SK-N-MC (cell line): Measurements from ENCODE around the gene EHMT2.
A peak's percentile ranks its signal among the peaks of the same experiment; 100 is the strongest.

Source experiments
- DNase-seq: peaks from one replicate; pipeline ENCODE4 v3.0.0-alpha.2; 2011; ENCODE audit warnings: low read depth, low spot score
- H3K27ac ChIP-seq: fragments of 200-600 bp; sonication (generic); 2 replicates; pipeline ENCODE4 v1.5.1; 2016; ENCODE audit warnings: mixed run types
- H3K36me3 ChIP-seq: fragments of 200-600 bp; sonication (generic); 2 replicates; pipeline ENCODE4 v1.6.1; 2017; ENCODE audit warnings: antibody characterized with exemption, low read length, mixed read lengths; ENCODE audit not compliant: insufficient read depth
- H3K4me3 ChIP-seq: fragments of 200-600 bp; sonication (generic); 2 replicates; pipeline ENCODE4 v1.5.1; 2016
- H3K9ac ChIP-seq: fragments of 200-600 bp; sonication (generic); 2 replicates; pipeline ENCODE4 v1.8.0; 2017; ENCODE audit warnings: mixed run types, mixed read lengths; ENCODE audit not compliant: insufficient read length
- H3K9me3 ChIP-seq: fragments of 200-600 bp; sonication (generic); 2 replicates; pipeline ENCODE4 v1.6.1; 2017; ENCODE audit warnings: low read depth, mild to moderate bottlenecking, antibody characterized with exemption, low read length, moderate library complexity, mixed read lengths
- EZH2 ChIP-seq: fragments of 200-600 bp; sonication (generic); IDR thresholded peaks from one replicate; pipeline ENCODE4 v1.6.1; 2017; ENCODE audit warnings: antibody characterized with exemption
- FOXP2 ChIP-seq: optimal IDR thresholded peaks from 2 replicates; pipeline ENCODE3; 2011; ENCODE audit warnings: mild to moderate bottlenecking, moderate library complexity; ENCODE audit not compliant: insufficient read depth; ENCODE audit errors: extremely low read length, control extremely low read depth
- POLR2AphosphoS5 ChIP-seq: IDR thresholded peaks from 2 replicates; pipeline ENCODE4 v1.6.1; 2012; ENCODE audit warnings: mild to moderate bottlenecking, low read depth, low read length, borderline replicate concordance

EHMT2 gene

DNA sequence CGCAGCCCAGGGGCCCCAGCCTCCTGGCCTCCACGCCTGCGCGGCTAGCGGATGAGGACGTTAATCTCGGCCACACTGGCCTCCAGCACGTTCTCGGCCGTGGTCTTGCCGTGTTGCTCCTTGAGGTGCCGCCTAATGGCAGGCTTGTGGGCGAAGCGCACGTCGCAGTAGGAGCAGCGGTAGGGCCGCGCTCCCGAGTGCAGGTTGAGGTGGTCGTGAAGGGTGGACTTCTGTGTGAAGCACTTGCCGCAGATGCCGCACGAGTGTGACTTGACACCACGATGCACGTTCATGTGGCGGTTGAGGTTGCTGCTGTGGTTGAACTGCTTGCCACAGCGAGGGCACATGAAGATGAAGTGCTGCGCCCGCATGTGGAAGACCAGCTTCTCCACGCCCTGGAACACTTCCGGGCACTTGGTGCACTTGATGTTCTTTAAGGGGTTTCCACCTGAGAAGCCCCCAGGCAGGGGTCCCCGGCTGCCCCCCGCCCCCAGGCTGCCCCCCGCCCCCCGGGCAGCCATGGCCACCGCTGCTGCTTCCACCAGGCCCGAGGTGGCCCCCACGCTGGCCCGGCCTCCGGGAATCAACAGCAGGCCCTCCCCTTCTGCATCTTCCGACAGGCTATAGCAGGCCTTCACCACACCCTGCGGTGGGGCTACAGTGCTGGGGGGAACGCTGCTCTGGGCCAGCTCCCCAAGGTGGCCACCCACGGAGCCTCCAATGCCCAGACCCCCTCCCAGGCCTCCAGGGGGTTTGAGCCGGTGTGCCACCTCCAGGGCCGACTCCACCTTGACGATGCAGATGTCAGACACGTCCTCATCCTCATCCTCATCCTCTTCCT, 2.6 kb upstream of the EHMT2 start:
- DNase-seq: no peak
- no peak overlapping the region for H3K4me3 ChIP-seq
- TF ChIP-seq POLR2AphosphoS5: no peak
- no peak for TF ChIP-seq EZH2
- TF ChIP-seq FOXP2: no peak
- H3K9me3 ChIP-seq: no peaks in the 10 kb centered on the region
- H3K9ac ChIP-seq: no peak overlapping the region
- H3K27ac ChIP-seq: peak overlapping the region; percentile 46
- peaks cover 12% of the 10 kb centered on the region for H3K36me3 ChIP-seq

DNA sequence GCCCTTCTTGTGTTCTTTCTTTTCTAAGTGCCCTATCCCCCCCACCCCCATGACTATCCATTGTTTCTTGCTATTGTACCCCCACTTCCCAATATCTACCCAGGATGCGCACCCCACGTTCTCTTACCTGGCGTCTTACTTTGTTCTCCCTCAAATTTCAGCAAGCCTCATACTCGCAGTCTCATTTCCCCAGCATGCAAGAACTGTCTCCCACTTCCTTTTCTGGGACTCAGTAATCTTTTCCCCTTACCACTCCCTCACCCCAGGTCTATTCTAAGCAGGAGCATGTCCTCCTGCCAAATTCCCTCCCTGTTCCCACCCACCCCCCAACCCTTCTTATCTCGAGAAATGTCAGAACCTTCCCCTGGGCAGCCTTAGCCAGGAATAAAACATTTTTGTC, 1.7 kb upstream of the EHMT2 start:
- no peak for TF ChIP-seq FOXP2
- TF ChIP-seq POLR2AphosphoS5: no peak
- TF ChIP-seq EZH2: no peak
- peaks cover 20% of the 10 kb centered on the region for H3K36me3 ChIP-seq
- H3K9ac ChIP-seq: no peak overlapping the region
- no peak for DNase-seq
- peak overlapping the region; percentile 46 for H3K27ac ChIP-seq
- H3K4me3 ChIP-seq: peak overlapping the region; percentile 97
- H3K9me3 ChIP-seq: no peaks in the 10 kb centered on the region

DNA sequence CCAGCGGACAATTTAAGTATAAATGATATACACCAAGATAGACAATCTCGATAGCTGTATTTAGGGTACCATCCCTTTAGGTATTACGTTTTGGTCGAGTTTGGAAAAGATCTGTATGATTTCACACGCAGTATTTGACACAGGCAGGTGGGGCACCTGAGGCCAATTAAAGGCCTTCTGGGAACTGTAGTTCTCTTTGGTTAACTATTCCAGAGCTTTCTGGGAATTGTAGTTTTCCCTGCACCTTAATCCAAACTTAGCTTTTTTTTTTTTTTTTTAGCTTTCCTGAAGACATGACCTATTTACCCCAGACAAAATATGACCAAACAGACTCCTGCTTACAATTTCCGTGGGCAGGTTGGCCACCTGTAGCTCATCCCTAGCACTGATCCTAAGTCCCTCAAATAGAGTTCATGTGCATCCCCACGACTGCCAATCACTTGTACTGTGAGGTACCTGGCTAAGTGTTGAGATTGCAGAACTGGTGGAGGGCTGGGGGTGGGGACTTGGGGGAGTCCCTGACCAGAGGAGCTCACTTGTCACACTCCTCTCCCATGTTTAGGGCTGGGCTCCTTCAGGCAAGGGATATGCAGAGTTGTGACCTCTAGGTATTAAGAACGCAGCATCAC, 999 bp upstream of the EHMT2 start:
- TF ChIP-seq FOXP2 (no peak), POLR2AphosphoS5 (no peak), EZH2 (no peak)
- Histone ChIP-seq H3K9ac (peak overlapping the region; percentile 89), H3K9me3 (no peaks in the 10 kb centered on the region), H3K4me3 (peak overlapping the region; percentile 97), H3K27ac (peak overlapping the region; percentile 83; the same call in 1 of the 2 replicates), H3K36me3 (peaks cover 23% of the 10 kb centered on the region)
- no peak for DNase-seq

DNA sequence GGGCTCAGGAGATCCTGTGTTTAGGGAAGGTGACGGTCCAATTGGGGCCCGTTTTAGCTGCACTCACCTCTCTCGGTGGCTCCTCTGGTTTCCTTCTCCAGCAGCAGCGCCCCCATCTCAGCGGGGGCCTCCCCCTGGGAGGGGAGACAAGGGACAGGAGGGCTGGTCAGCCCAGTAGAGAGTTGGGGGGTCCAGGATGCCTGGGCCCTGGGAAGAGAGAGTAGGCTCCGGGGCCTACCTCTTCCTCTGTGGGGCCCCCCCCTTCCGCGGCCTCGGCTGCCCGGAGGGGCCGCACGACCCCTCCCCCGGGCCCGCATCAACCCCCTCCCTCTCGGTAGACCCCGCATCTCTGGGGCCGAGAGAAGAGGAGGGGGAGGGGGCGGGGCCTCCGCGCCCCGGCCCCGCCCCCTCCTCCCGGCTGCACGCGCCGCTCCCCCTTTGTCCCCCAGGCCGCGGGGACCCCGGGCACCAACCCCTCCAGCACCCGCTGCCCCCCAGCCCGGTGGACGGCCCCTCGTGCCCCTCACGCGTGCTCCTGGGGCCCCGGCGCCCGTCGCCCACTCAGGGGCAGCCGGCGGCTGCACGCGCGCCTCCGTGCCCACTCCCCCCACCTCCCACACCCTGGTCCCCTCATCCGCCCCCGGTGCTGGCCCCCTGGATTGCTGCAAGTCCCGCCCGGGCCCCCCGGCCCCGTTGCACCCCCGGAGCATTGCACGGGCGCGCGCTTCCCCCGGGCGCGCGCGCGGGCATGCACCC, 464 bp downstream of the EHMT2 start:
- Histone ChIP-seq H3K27ac (peak overlapping the region; percentile 9; the same call in 1 of the 2 replicates), H3K4me3 (peak overlapping the region; percentile 97), H3K9me3 (no peaks in the 10 kb centered on the region), H3K36me3 (peaks cover 38% of the 10 kb centered on the region), H3K9ac (peak overlapping the region; percentile 89)
- TF ChIP-seq FOXP2 (no peak), EZH2 (no peak)
- DNase-seq: no peak

DNA sequence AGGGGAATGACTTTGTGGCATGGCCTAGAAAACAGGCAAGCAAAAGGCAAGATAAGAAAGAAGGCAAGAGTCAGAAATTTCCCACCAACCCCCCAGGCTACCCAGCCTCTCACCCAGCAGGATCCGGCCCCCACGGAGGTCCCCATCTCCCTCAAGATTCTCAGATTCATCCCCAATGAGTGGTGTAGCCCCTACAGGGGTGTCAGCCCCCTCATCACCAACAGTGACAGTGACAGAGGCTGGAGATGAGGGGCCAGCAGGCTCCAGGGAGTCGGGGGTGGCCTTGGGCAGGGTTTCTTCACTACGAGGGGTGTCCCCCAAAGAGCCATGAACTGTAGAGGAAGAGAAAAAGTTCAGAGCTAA, 1.0 kb downstream of the EHMT2 start:
- TF ChIP-seq POLR2AphosphoS5 (no peak), FOXP2 (no peak), EZH2 (no peak)
- Histone ChIP-seq H3K9ac (peak overlapping the region; percentile 89), H3K9me3 (no peaks in the 10 kb centered on the region), H3K27ac (peak overlapping the region; percentile 9; the same call in 1 of the 2 replicates), H3K36me3 (peaks cover 44% of the 10 kb centered on the region), H3K4me3 (peak overlapping the region; percentile 97)
- DNase-seq: no peak

DNA sequence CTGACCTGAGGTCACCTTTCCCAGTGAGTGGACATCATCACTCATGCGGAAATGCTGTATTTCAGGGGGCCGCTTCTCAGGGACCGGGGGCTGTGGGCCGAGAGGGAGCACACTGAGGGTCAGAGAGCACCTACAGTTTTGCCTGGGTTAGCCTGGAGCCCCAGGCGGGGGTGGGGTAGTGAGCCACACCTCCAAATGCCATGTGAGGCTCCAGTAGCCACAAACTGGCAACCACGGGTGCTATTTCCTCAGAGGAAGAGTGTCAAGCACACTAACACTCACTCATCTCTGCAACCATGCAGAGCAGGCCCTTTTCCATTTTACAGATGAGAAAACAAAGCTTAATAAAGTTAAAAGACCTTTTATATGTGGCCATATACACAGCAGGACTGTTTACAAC, 4.7 kb downstream of the EHMT2 start:
- Histone ChIP-seq H3K36me3 (peaks cover 71% of the 10 kb centered on the region), H3K9me3 (no peaks in the 10 kb centered on the region), H3K4me3 (no peak overlapping the region), H3K27ac (no peak overlapping the region), H3K9ac (no peak overlapping the region)
- no peak for TF ChIP-seq EZH2
- no peak for TF ChIP-seq FOXP2
- no peak for TF ChIP-seq POLR2AphosphoS5
- no peak for DNase-seq

DNA sequence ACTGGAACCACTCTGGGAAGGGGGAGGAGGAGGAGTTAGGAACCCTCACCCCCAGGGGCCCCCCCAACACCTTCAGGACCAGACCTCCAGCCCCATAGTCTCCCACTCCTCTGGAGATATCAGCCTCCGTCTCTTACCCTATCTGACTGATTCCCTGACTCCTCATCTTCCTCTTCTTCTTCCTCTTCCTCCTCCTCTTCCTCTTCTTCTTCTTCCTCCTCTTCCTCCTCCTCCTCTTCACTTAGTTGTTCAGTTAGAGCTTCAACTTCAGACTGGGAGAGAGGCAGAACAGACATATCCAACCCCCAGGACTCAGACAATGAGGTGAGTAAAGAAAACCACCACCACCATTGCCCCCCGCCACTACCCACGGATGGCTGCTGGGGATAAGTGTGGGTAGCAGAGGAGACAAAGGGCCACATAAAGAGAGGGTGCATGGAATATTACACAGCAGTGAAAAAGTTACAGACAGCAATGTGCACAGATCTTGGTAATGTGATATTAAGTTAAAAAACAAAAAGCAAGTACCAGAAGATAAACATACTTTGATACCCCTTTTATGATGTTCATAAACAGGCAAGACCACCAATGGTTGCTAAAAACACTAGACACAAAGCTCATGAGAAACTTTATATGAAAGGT, 8.0 kb downstream of the EHMT2 start:
- H3K36me3 ChIP-seq: peaks cover 85% of the 10 kb centered on the region

More for the DNA sequence above, 8.0 kb downstream of the EHMT2 start:
- TF ChIP-seq FOXP2 (no peak), EZH2 (no peak), POLR2AphosphoS5 (no peak)
- Histone ChIP-seq H3K9ac (no peak overlapping the region), H3K4me3 (no peak overlapping the region), H3K27ac (no peak overlapping the region), H3K9me3 (no peaks in the 10 kb centered on the region)
- no peak for DNase-seq
